Neuronal stem cell (in vitro differentiated cells): Measurements from ENCODE around the gene KCNAB1.
A peak's percentile ranks its signal among the peaks of the same experiment; 100 is the strongest.
"Not testable (repeated sequence)": the region's sequence is repeated elsewhere in the genome, so short reads cannot be mapped to it uniquely, and the experiment has no call there.

ENCODE experiments used
- DNase-seq: peaks from one replicate; pipeline ENCODE4 v3.0.0-alpha.2; 2013; ENCODE audit warnings: low spot score
- H2AFZ ChIP-seq: one replicate; pipeline ENCODE4 v1.6.1; 2013; ENCODE audit warnings: mild to moderate bottlenecking, low read length, inconsistent platforms
- H2AK5ac ChIP-seq: 2 replicates; pipeline ENCODE4 v1.6.1; 2013; ENCODE audit warnings: low read depth, mild to moderate bottlenecking, inconsistent platforms, low read length, moderate library complexity, mixed read lengths
- H2BK120ac ChIP-seq: 2 replicates; pipeline ENCODE4 v1.6.1; 2013; ENCODE audit warnings: low read depth, mild to moderate bottlenecking, inconsistent platforms, low read length, moderate library complexity, mixed read lengths
- H2BK12ac ChIP-seq: one replicate; pipeline ENCODE4 v1.6.1; 2013; ENCODE audit warnings: low read length, inconsistent platforms
- H2BK15ac ChIP-seq: 2 replicates; pipeline ENCODE4 v1.6.1; 2013; ENCODE audit warnings: mild to moderate bottlenecking, low read length, inconsistent platforms, mixed read lengths
- H2BK5ac ChIP-seq: one replicate; pipeline ENCODE4 v1.6.1; 2013; ENCODE audit warnings: inconsistent platforms, mild to moderate bottlenecking, low read length, moderate library complexity
- H3K14ac ChIP-seq: one replicate; pipeline ENCODE4 v1.6.1; 2013; ENCODE audit warnings: low read length, inconsistent platforms
- H3K18ac ChIP-seq: 2 replicates; pipeline ENCODE4 v1.6.1; 2013; ENCODE audit warnings: low read length, inconsistent platforms
- H3K23ac ChIP-seq: 2 replicates; pipeline ENCODE4 v1.6.1; 2013; ENCODE audit warnings: low read depth, mild to moderate bottlenecking, mixed read lengths, low read length, inconsistent platforms; ENCODE audit not compliant: poor library complexity
- H3K27ac ChIP-seq: replicated peaks from 3 replicates; pipeline ENCODE4 v1.5.1; 2013; ENCODE audit warnings: low read length, inconsistent platforms
- H3K27me3 ChIP-seq, 3 experiments: 2 replicates each; pipeline ENCODE4 v1.6.1; 2013; ENCODE audit warnings: low read length in 3 of 3, mild to moderate bottlenecking in 2 of 3, inconsistent platforms in 1 of 3, low read depth in 1 of 3, mixed read lengths in 1 of 3, moderate library complexity in 1 of 3; ENCODE audit not compliant: control insufficient read depth in 3 of 3, insufficient read depth in 3 of 3
- H3K36me3 ChIP-seq, 2 donors: replicated peaks in 1 of 2; 2 replicates each; pipeline ENCODE4 v1.6.1; 2013; ENCODE audit warnings: low read length in 2 of 2; ENCODE audit not compliant: control insufficient read depth in 2 of 2, insufficient read depth in 2 of 2
- H3K4ac ChIP-seq: 2 replicates; pipeline ENCODE4 v1.6.1; 2013; ENCODE audit warnings: inconsistent platforms, mild to moderate bottlenecking, low read length, moderate library complexity
- H3K4me1 ChIP-seq, 2 donors: 1 replicate in 1 of 2; 2 replicates in 1 of 2; pipeline ENCODE4 v1.6.1; 2013; ENCODE audit warnings: low read length in 2 of 2, low read depth in 1 of 2; ENCODE audit not compliant: control insufficient read depth in 2 of 2, insufficient read depth in 1 of 2
- H3K4me2 ChIP-seq: one replicate; pipeline ENCODE4 v1.6.1; 2013; ENCODE audit warnings: mild to moderate bottlenecking, low read length, inconsistent platforms; ENCODE audit not compliant: insufficient read depth, poor library complexity, severe bottlenecking
- H3K4me3 ChIP-seq, 2 donors: 2 replicates each; pipeline ENCODE4 v1.5.1; 2013; ENCODE audit warnings: low read length in 2 of 2, mild to moderate bottlenecking in 2 of 2, inconsistent platforms in 1 of 2, moderate library complexity in 1 of 2
- H3K79me1 ChIP-seq: one replicate; pipeline ENCODE4 v1.6.1; 2013; ENCODE audit warnings: low read depth, mild to moderate bottlenecking, inconsistent platforms, low read length, moderate library complexity
- H3K9ac ChIP-seq: one replicate; pipeline ENCODE4 v1.6.1; 2013; ENCODE audit warnings: mild to moderate bottlenecking, low read depth, low read length, inconsistent platforms; ENCODE audit not compliant: poor library complexity
- H3K9me3 ChIP-seq, 2 donors: replicated peaks in 1 of 2; 2 replicates each; pipeline versions ENCODE3 to v1.6.1; 2013; ENCODE audit warnings: low read length in 2 of 2, mild to moderate bottlenecking in 2 of 2, inconsistent platforms in 1 of 2, low read depth in 1 of 2, mixed read lengths in 1 of 2, moderate library complexity in 1 of 2; ENCODE audit not compliant: control insufficient read depth in 2 of 2, insufficient read depth in 1 of 2
- H4K8ac ChIP-seq: one replicate; pipeline ENCODE4 v1.6.1; 2013; ENCODE audit warnings: low read depth, mild to moderate bottlenecking, inconsistent platforms, low read length, moderate library complexity
- H4K91ac ChIP-seq: one replicate; pipeline ENCODE4 v1.6.1; 2013; ENCODE audit warnings: low read length, low read depth, mild to moderate bottlenecking, inconsistent platforms; ENCODE audit not compliant: poor library complexity
- WGBS, 2 donors: extraction: QIAGEN DNeasy Blood & Tissue Kit; methylation state at CpG; one replicate each; pipeline ENCODE4 v1.1.7; 2013; ENCODE audit warnings: missing lambda C conversion rate in 2 of 2, mixed read lengths in 1 of 2; ENCODE audit not compliant: insufficient read length in 2 of 2, insufficient replicate concordance in 1 of 2; ENCODE audit errors: extremely low coverage in 2 of 2; 5-methylcytosine and 5-hydroxymethylcytosine counted together

KCNAB1 gene

DNA sequence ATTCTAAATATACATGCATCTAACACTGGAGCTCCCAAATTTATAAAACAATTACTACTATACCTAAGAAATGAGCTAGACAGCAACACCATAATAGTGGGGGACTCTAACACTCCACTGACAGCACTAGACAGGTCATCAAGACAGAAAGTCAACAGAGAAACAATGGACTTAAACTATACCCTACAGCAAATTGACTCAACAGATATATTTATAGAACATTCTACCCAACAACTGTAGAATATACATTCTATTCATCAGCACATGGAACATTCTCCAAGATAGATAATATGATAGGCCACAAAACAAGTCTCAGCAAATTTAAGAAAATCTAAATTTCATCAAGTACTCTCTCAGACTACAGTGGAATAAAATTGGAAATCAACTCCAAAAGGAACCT lies 102.0 kb downstream of the KCNAB1 start:
- not testable (repeated sequence) for DNase-seq, H3K23ac ChIP-seq, H3K18ac ChIP-seq, H3K36me3 ChIP-seq, H3K9ac ChIP-seq, H3K4me1 ChIP-seq, H2AK5ac ChIP-seq, H2BK5ac ChIP-seq, H2AFZ ChIP-seq, H3K4me2 ChIP-seq, H3K9me3 ChIP-seq, H2BK12ac ChIP-seq, H4K8ac ChIP-seq, H3K4me3 ChIP-seq, H2BK15ac ChIP-seq, H4K91ac ChIP-seq, H3K14ac ChIP-seq, H2BK120ac ChIP-seq, H3K4ac ChIP-seq, H3K27me3 ChIP-seq, H3K79me1 ChIP-seq, H3K27ac ChIP-seq

DNA sequence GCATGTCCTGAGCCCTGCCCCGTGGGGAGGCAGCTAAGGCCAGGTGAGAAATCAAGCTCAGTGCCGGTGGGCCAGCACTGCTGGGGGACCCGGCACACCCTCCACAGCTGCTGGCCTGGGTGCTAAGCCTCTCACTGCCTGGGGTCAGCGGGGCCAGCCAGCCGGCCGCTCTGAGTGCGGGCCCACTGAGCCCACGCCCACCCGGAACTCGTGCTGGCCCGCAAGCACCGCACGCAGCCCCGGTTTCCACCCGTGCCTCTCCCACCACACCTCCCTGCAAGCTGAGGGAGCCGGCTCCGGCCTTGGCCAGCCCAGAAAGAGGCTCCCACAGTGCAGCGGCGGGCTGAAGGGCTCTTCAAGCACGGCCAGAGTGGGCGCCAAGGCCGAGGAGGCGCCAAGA lies 103.7 kb downstream of the KCNAB1 start:
- not testable (repeated sequence) for H2BK5ac ChIP-seq, H3K4me2 ChIP-seq, H3K79me1 ChIP-seq, H3K9ac ChIP-seq, H2BK15ac ChIP-seq, H3K27ac ChIP-seq, H2BK12ac ChIP-seq, H3K36me3 ChIP-seq, DNase-seq, H2AK5ac ChIP-seq, H2BK120ac ChIP-seq, H3K4me1 ChIP-seq, H4K8ac ChIP-seq, H3K27me3 ChIP-seq, H3K4me3 ChIP-seq, H3K14ac ChIP-seq, H2AFZ ChIP-seq, H3K9me3 ChIP-seq, H3K4ac ChIP-seq, H3K18ac ChIP-seq, H4K91ac ChIP-seq
- WGBS, 2 donors: no CpG with 5 or more reads among the region's 23 CpGs
- H3K23ac ChIP-seq: peak overlapping the region; percentile 34

DNA sequence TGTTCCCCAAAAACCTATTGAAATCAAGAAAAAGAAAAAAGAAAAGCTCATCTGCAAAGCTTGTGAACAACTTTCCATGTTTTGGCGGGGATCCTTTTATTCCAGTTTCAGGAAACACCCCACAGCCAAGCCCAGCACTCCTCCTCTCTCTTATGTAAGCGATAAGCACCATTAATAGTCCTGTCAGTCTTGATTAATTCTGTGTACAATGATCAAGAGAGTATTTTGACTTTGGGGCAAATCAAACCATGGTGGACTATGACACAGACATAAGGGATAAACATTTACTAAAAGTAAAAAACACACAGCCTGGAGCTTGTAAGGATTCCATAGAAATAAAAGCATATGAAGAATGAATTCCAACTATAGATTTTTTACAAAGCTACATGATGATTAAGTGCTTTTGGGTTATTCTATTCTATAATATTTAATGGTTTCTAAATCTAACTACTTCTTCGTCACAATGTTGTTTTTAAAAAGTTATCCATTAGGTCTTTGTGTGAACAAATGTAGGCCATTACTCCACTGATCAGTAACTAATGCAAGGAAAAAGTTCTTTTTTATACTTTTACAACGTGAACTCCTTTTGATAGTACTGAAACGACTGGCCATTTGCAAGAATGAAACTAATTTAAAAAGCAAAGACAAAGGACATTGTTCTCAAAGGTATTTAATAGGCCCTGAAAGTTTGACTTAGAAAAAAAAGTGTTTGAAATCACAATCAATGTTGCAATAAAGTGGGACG lies 106.5 kb downstream of the KCNAB1 start:
- Histone ChIP-seq H3K4me2 (no peak overlapping the region), H2BK120ac (no peak overlapping the region), H3K4me3 (no peak overlapping the region), H3K4me1 (no peaks in the 10 kb centered on the region), H3K23ac (no peak overlapping the region), H2AFZ (no peak overlapping the region), H2AK5ac (no peak overlapping the region), H2BK15ac (no peak overlapping the region), H3K18ac (no peak overlapping the region), H3K9me3 (no peaks in the 10 kb centered on the region), H3K14ac (no peak overlapping the region), H2BK12ac (no peak overlapping the region), H3K27ac (no peak overlapping the region), H4K8ac (no peak overlapping the region), H3K9ac (no peak overlapping the region), H3K36me3 (no peaks in the 10 kb centered on the region), H4K91ac (no peak overlapping the region), H3K79me1 (no peaks in the 10 kb centered on the region), H3K4ac (no peak overlapping the region), H3K27me3 (no peaks in the 10 kb centered on the region), H2BK5ac (no peak overlapping the region)
- no CpG with 5 or more reads among the region's 6 CpGs for WGBS, 2 donors
- no peak for DNase-seq

DNA sequence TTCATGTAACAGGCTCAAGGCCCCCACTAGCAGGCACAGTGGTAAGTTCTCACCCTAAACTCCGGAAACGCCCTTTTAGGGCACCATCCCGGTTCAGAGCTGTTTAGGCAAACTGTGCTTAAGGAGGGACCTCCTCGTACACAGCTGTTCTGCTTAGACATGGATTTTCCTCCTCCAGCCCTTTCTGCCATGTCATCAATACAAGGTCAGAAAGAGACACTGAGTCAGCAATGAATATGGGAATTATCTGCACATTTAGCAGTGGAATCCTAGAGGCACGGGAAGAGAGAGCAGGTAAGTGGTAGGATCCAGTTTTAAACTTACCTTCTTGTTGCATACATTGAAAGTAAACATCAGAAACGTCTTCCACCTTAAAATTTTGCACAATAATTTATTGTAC lies 107.3 kb downstream of the KCNAB1 start:
- H2AK5ac ChIP-seq: no peak overlapping the region
- H3K4ac ChIP-seq: no peak overlapping the region
- DNase-seq: no peak
- no peak overlapping the region for H3K4me3 ChIP-seq
- H3K14ac ChIP-seq: no peak overlapping the region
- H3K9ac ChIP-seq: no peak overlapping the region
- no peak overlapping the region for H3K23ac ChIP-seq
- H3K9me3 ChIP-seq: no peaks in the 10 kb centered on the region
- no peaks in the 10 kb centered on the region for H3K79me1 ChIP-seq
- H2BK5ac ChIP-seq: no peak overlapping the region
- H2BK15ac ChIP-seq: no peak overlapping the region
- H2AFZ ChIP-seq: no peak overlapping the region
- H2BK120ac ChIP-seq: no peak overlapping the region
- no CpG with 5 or more reads among the region's 6 CpGs for WGBS, 2 donors
- no peak overlapping the region for H4K8ac ChIP-seq
- H3K18ac ChIP-seq: no peak overlapping the region
- H4K91ac ChIP-seq: no peak overlapping the region
- no peaks in the 10 kb centered on the region for H3K27me3 ChIP-seq
- no peak overlapping the region for H2BK12ac ChIP-seq
- H3K4me2 ChIP-seq: no peak overlapping the region
- H3K27ac ChIP-seq: no peak overlapping the region
- H3K4me1 ChIP-seq: no peaks in the 10 kb centered on the region
- no peaks in the 10 kb centered on the region for H3K36me3 ChIP-seq
